Memory B cell (primary cell): ENCODE measurements around the gene C19orf25.
"Not testable (repeated sequence)": the region's sequence is repeated elsewhere in the genome, so short reads cannot be mapped to it uniquely, and the experiment has no call there.

Source experiments
- ATAC-seq: fragments of 150-1000 bp; cut with Tn5 transposase; 2 replicates; pipeline ENCODE4 v1.10.0; 2021; ENCODE audit warnings: low read depth, mild to moderate bottlenecking, moderate library complexity
- DNase-seq, 2 donors: peaks; one replicate each; pipeline ENCODE4 v3.0.0; 2022; ENCODE audit warnings: low spot score in 2 of 2
- H3K27ac Mint-ChIP-seq: one replicate; pipeline ENCODE4 v1.8.0; 2022; ENCODE audit warnings: mild to moderate bottlenecking, moderate library complexity, mixed read lengths
- H3K27me3 Mint-ChIP-seq: one replicate; pipeline ENCODE4 v1.8.0; 2022; ENCODE audit warnings: mixed read lengths
- H3K36me3 Mint-ChIP-seq: one replicate; pipeline ENCODE4 v1.8.0; 2022; ENCODE audit warnings: mild to moderate bottlenecking, mixed read lengths
- H3K4me1 Mint-ChIP-seq: one replicate; pipeline ENCODE4 v1.8.0; 2022; ENCODE audit warnings: mixed read lengths
- H3K4me3 Mint-ChIP-seq: one replicate; pipeline ENCODE4 v1.8.0; 2022; ENCODE audit warnings: mild to moderate bottlenecking, moderate library complexity, mixed read lengths
- H3K9me3 Mint-ChIP-seq: one replicate; pipeline ENCODE4 v1.8.0; 2022; ENCODE audit warnings: mixed read lengths

Gene C19orf25

DNA sequence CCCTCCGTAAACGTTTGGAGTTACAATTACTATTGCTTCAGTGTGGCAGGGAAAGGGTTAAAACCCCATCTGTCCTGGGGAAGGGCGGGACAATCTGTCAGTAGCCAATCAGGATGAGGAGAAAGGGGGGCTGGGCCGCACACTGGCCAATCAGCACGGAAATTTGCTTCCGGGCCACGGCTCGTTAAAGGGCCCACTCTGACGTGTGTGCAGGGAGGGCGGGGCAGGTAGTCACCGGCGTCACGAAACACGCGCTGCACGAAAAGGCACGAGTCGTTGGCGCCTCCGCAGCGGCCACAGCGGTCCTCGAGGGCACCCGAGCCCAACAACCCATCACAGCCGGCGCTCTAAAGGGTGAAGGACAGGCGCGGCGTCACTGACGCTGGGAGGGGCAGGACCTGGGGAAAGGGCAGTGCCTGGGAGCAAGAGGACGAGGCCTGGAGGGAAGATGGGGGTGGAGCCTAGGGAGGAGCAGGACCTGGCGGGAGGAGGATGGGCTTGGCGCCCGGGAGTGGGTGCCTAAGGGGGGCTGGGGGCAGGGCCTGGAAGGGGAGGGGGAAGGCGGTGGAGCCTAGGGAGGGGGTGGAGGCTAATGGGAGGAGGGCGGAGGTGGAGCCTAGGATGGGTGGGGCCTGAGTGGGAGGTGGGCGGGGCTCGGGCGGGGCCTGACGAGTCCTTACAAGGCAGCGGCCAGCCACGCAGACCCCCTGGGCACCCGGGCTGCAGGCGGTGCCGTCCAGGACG lies 28.9 kb upstream of the C19orf25 start:
- H3K36me3 Mint-ChIP-seq: no peaks in the 10 kb centered on the region
- peak overlapping the region; percentile 85 for H3K27ac Mint-ChIP-seq
- H3K27me3 Mint-ChIP-seq: peaks cover 37% of the 10 kb centered on the region
- ATAC-seq (peak; percentile 89), DNase-seq (peak; percentile 79 to 83)
- peaks cover 4% of the 10 kb centered on the region for H3K9me3 Mint-ChIP-seq
- peak overlapping the region; percentile 79 for H3K4me3 Mint-ChIP-seq
- peaks cover 9% of the 10 kb centered on the region for H3K4me1 Mint-ChIP-seq

DNA sequence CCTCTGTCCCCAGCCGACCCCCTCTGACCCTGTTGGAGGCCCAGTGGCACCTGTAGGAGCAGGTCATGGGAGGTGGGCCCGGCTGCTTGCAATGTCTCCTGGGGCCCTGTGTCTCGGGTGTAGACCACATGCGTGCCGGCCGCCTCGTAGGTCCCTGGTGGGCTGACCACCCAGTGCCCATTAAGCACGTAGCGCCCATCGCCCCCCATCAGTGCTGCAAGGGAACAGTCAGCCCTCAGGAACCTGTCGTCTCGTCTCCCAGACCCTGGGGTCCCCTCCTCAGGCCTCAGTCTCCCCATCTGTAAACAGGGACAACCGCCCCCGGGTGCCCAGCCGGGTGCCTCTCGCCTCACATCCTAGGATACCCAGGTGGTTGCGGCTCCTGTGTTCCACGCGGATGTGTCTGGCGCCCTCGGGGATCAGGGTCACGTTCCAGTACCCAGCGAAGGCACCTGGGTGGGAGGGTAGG lies 28.2 kb upstream of the C19orf25 start:
- Mint-ChIP-seq H3K27ac (peak overlapping the region; percentile 85), H3K27me3 (peaks cover 39% of the 10 kb centered on the region)
- DNase-seq: no peak

DNA sequence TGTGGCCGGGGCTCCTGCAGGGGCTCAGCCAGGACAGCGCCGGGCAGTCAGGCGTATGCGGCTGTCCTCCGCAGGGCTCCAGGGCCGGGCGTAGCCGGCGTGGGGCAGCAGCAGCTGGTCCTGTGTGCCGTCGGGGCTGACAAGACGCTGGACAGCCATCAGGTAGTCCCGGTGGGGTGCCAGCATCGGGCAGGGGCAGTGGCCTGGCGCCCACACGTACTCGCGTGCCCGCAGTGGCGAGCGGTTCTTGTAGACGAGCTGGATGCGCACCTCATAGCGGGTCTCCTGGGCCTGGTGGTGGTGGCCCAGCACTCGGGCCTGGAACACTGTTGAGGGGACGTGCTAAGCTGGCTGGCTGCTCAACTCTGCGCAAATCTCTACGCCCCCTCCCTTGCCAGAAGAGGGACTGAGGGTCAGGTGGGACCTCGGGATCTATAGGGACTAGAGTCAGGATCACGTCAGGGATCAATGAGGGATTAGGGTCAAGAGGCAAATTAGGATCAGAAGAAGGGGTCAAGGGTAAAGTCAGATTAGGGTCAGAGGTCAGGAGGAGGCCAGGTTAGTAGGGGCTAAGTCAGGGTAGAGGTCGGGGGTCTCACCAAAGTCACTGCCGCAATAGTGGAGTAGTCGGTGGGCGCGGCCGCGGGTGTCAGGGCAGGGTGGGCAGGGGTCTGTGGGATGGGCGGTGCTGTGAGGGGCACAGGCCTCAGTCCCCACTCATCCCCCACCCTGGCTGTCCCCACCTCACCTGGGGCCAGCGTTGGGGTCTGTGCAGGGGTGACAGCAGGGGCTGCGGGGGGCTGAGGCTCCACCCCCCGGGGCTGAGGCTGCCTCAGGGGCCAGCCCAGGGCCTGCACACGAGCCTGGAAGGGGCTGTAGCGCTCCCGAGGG lies 27.2 kb upstream of the C19orf25 start:
- Mint-ChIP-seq H3K9me3 (peaks cover 4% of the 10 kb centered on the region), H3K27ac (no peak overlapping the region), H3K36me3 (no peaks in the 10 kb centered on the region), H3K4me1 (peaks cover 11% of the 10 kb centered on the region), H3K27me3 (peaks cover 39% of the 10 kb centered on the region), H3K4me3 (no peak overlapping the region)
- no peak for ATAC-seq
- no peak for DNase-seq

More for the DNA sequence above, 28.2 kb upstream of the C19orf25 start:
- Mint-ChIP-seq H3K4me1 (peaks cover 11% of the 10 kb centered on the region), H3K4me3 (no peak overlapping the region), H3K9me3 (peaks cover 4% of the 10 kb centered on the region), H3K36me3 (no peaks in the 10 kb centered on the region)
- no peak for ATAC-seq

DNA sequence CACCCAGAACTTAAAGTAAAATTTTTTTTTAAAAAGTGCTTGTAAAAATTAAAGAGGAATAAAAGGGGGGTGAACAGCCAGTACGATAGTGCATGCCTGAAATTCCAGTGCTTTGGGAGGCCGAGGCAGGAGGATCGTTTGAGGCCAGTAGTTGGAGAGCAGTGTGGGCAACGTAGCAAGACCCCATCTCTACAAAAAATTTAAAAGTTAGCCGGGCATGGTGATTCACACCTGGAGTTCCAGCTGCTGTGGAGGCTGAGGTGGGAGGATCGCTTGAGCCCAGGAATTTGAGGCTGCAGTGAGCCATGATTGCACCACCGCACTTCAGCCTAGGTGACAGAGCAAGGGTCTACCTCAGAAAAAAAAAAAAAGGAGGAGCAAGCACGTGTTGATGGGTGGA lies 26.0 kb upstream of the C19orf25 start:
- peaks cover 11% of the 10 kb centered on the region for H3K4me1 Mint-ChIP-seq
- no peak overlapping the region for H3K4me3 Mint-ChIP-seq
- peaks cover 4% of the 10 kb centered on the region for H3K9me3 Mint-ChIP-seq
- H3K36me3 Mint-ChIP-seq: no peaks in the 10 kb centered on the region
- no peak for DNase-seq
- no peak for ATAC-seq
- H3K27me3 Mint-ChIP-seq: peaks cover 36% of the 10 kb centered on the region
- H3K27ac Mint-ChIP-seq: no peak overlapping the region

DNA sequence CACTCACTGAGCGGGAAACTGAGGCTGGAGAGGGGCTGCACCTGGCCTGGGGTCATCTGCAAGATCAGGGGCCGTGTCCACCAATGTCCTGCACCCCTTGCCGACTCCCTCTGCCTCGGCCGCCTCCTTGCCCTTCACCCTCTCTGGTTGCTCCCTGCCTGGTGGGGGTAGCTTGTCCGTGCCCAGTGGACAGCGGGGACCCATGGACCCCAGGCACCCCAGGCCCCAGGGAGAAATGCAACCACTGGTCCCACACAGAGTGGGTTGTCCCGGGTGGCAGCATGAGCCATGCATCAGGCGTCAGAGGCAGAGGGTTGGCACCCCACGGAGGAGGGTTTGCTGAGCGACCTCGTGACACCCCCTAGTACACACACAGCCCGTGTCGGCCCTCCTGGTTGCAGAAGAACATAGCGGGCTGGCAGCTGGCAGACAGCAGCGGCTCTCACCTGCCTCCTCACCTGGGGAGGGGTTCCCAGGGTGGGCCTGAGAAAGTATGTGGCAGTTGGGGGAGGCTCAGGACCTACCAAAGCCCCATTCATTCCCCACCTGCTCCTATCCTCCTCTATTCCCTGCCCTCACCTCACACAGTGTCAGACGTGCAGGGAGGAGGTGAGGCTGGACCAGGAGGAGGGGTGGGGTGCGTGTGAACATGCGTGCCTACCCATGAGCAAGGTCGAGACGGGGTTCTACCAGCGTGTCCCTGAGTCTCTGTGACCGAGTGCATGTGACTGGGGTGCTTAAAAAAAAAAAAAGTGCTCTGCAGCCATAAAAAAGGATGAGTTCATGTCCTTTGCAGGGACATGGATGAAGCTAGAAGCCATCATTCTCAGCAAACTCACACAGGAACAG lies 25.1 kb upstream of the C19orf25 start:
- peaks cover 11% of the 10 kb centered on the region for H3K4me1 Mint-ChIP-seq
- H3K27me3 Mint-ChIP-seq: peaks cover 35% of the 10 kb centered on the region
- no peak overlapping the region for H3K27ac Mint-ChIP-seq
- no peak for ATAC-seq
- no peaks in the 10 kb centered on the region for H3K36me3 Mint-ChIP-seq
- no peak for DNase-seq
- H3K9me3 Mint-ChIP-seq: peaks cover 4% of the 10 kb centered on the region
- H3K4me3 Mint-ChIP-seq: no peak overlapping the region

DNA sequence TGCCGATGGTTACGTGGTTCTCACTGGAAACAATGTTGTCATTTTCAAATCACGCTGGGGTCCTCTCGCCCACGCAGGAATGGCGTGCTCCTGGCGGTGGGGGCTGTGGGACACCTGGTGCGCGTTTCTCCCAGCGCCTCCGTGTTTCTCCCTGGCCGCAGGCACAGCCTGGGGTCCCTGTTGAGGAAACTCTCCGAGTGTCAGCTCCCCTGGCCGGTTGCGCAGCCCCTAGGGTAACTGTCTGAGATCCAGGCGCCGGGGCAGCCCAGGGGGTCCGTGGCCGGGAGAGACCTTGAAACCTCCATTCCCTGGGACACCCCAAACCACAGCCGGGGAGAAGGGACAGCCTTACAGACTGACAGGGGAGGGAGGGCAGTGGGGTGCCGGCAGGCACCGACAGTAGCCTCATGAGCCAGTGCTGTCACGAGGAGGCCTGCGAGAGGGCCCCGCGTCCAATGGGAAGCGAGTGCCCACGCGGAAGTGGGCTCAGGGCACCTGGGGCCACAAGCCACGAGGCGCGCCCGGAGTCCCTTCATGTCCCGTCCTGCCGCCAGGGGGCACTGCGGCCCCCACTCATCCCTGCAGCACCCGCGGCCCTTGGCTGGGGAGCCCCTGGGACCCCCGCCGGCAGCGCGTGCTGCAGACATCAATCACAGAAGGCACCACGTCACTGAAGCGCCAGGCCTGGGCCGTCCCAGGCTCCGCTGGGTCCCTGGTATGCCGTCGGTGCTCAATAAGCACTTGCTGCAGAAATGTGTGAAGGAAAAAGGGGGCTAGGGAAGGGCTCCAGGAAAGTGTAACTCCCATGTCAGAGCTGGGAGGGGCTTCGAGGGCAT lies 24.3 kb upstream of the C19orf25 start:
- ATAC-seq: peak; percentile 18

DNA sequence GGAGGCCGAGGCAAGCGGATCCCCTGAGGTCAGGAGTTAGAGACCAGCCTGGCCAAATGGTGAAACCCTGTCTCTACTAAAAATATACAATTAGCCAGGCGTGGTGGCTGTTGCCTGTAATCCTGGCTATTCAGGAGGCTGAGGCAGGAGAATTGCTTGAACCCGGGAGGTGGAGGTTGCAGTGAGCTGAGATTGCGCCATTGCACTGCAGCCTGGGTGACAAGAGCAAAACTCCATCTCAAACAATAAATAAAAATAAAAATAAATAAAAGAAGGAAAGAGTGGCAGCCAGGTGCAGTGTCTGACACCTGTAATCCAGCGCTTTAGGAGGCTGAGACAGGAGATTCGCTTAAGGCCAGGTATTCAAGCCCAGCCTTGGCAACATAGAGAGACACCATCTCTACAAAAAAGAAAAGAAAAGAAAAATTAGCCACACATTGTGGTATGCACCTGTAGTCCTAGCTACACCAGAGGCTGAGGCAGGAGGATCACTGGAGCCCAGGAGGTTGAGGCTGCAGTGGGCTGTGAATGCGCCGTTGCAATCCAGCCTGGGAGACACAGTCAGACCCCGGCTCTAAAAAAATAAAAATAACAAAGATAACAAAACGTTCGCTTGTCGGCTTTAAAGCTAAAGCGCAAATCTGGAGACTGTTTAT lies 23.5 kb upstream of the C19orf25 start:
- ATAC-seq: no peak
- Mint-ChIP-seq H3K27me3 (peaks cover 27% of the 10 kb centered on the region), H3K4me3 (no peak overlapping the region), H3K27ac (no peak overlapping the region), H3K36me3 (no peaks in the 10 kb centered on the region), H3K9me3 (no peaks in the 10 kb centered on the region), H3K4me1 (peaks cover 5% of the 10 kb centered on the region)
- no peak for DNase-seq

More for the DNA sequence above, 24.3 kb upstream of the C19orf25 start:
- Mint-ChIP-seq H3K36me3 (no peaks in the 10 kb centered on the region), H3K4me1 (peaks cover 11% of the 10 kb centered on the region), H3K4me3 (no peak overlapping the region), H3K27me3 (peaks cover 32% of the 10 kb centered on the region), H3K27ac (no peak overlapping the region), H3K9me3 (peaks cover 2% of the 10 kb centered on the region)
- DNase-seq: peak; percentile 47 to 62

DNA sequence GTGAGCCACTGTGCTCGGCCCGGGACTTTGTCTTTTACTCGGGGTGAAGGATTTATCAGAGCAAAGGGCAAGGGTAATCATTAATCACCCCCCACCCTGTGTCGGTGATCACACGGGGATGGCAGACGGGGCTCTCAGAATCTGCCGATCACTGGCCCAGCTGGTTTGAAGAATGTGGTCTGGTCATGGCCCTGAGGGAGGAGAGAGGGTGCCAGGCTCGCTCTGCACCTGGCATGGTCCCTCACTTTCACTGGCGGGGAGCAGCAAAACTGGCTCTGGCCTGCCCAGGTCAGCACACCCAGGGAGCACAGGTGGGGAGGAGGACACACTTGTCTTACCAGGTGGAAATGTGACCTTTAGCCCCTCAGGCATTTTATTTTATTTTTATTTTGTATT lies 22.2 kb upstream of the C19orf25 start:
- no peak for DNase-seq
- Mint-ChIP-seq H3K4me3 (no peak overlapping the region), H3K9me3 (no peaks in the 10 kb centered on the region), H3K27ac (no peak overlapping the region), H3K36me3 (no peaks in the 10 kb centered on the region), H3K4me1 (peaks cover 3% of the 10 kb centered on the region), H3K27me3 (peaks cover 22% of the 10 kb centered on the region)
- ATAC-seq: no peak

DNA sequence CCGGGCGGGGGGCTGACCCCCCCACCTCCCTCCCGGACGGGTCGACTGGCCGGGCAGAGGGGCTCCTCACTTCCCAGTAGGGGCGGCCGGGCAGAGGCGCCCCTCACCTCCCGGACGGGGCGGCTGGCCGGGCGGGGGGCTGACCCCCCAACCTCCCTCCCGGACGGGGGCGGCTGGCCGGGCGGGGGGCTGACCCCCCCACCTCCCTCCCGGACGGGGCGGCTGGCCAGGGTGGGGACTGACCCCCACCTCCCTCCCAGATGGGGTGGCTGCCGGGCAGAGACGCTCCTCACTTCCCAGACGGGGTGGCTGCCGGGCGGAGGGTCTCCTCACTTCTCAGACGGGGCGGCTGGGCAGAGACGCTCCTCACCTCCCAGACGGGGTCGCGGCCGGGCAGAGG lies 20.2 kb upstream of the C19orf25 start:
- ATAC-seq, H3K4me1 Mint-ChIP-seq, H3K4me3 Mint-ChIP-seq, H3K9me3 Mint-ChIP-seq, H3K27ac Mint-ChIP-seq, H3K36me3 Mint-ChIP-seq, DNase-seq: not testable (repeated sequence)
- peaks cover 10% of the 10 kb centered on the region for H3K27me3 Mint-ChIP-seq

DNA sequence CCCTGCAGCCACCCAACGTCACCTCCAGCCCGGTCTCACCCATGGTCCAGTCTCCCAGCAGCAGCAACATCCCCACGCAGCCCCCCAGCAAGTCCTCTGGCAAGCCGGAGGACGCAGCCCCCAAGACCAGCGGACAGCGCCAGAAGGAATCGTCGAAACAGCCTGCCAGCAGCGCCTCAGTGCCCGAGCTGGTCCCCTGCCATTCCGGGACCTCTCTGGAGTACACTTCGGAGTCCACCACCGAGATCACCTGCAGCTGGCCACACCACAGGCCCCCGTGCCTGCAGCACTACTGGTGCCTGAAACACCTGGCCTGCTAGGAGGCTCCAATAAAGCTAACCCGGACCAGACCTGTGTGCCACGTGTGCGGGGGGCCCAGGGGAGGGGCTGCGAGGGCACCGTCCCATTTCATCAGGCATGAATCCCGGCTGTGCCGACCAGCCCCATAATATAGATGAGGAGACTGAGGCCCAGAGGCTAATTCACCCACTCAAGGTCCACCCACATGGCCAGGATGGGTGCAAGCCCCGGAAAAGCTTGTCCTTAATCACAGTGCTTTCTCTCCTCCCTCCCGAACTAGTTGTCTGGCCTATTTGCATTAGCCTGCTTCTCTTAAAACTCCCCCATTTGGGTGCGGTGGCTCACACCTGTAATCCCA lies 18.7 kb upstream of the C19orf25 start:
- H3K27me3 Mint-ChIP-seq: peaks cover 6% of the 10 kb centered on the region
- DNase-seq: no peak
- H3K27ac Mint-ChIP-seq: no peak overlapping the region
- H3K4me3 Mint-ChIP-seq: no peak overlapping the region
- no peaks in the 10 kb centered on the region for H3K36me3 Mint-ChIP-seq
- H3K4me1 Mint-ChIP-seq: peaks cover 2% of the 10 kb centered on the region
- no peak for ATAC-seq
- H3K9me3 Mint-ChIP-seq: no peaks in the 10 kb centered on the region

DNA sequence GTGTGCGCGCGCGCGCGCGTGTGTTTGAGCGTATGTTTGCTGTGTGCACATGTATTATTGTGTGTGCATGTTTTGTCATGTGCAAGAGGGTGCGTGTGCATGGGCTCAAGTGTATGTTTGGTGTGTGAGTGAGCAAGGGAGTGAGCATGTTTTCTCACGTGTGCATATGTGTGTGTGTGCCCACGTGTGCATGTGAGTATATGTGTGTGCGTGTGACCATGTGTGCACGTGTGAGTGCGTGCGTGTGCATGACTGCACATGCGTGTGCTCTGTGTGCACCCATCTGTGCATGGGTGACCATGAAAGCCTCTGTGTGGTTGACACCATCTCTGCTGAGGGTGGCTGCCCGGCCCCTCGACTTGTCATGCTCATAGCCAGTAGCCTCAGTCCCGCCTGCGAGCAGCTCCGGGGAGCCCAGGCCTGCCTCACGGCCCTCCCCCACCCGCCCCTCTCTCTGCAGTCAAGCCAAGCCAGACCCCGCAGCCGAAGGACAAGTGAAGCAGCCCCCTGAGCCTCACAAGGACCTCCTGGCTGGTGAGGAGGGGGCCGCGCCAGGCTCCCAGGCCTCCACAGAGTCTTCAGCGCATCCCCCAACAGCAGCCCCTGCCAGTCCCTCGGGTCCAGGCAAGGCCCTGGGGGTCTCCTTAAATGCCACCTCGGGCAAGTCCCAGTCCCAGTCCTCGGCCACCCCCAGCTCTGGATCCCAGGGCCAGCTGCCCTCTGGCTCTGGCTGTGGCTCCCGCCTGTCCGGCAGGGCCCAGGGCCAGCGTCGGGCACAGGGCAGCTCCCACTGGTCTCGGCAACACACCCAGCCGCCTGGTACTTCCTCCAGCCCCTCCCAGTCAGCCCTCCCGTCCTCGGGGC lies 17.9 kb upstream of the C19orf25 start:
- H3K4me1 Mint-ChIP-seq: peaks cover under 1% of the 10 kb centered on the region
- H3K27ac Mint-ChIP-seq: no peak overlapping the region
- ATAC-seq (no peak), DNase-seq (no peak)
- H3K4me3 Mint-ChIP-seq: no peak overlapping the region
- peaks cover 4% of the 10 kb centered on the region for H3K27me3 Mint-ChIP-seq
- no peaks in the 10 kb centered on the region for H3K9me3 Mint-ChIP-seq
- H3K36me3 Mint-ChIP-seq: no peaks in the 10 kb centered on the region
